GM19239 (cell line): ENCODE measurements around the gene DNPEP.

ENCODE experiments used
- DNase-seq: peaks from one replicate; pipeline ENCODE4 v3.0.0; 2011; ENCODE audit warnings: low spot score; ENCODE audit not compliant: insufficient read length
- FAIRE-seq: peaks from 2 replicates; lab custom pipeline; 2011; peaks lifted over from hg19 to GRCh38; lab: Jason Lieb, UNC

The DNPEP gene

DNA sequence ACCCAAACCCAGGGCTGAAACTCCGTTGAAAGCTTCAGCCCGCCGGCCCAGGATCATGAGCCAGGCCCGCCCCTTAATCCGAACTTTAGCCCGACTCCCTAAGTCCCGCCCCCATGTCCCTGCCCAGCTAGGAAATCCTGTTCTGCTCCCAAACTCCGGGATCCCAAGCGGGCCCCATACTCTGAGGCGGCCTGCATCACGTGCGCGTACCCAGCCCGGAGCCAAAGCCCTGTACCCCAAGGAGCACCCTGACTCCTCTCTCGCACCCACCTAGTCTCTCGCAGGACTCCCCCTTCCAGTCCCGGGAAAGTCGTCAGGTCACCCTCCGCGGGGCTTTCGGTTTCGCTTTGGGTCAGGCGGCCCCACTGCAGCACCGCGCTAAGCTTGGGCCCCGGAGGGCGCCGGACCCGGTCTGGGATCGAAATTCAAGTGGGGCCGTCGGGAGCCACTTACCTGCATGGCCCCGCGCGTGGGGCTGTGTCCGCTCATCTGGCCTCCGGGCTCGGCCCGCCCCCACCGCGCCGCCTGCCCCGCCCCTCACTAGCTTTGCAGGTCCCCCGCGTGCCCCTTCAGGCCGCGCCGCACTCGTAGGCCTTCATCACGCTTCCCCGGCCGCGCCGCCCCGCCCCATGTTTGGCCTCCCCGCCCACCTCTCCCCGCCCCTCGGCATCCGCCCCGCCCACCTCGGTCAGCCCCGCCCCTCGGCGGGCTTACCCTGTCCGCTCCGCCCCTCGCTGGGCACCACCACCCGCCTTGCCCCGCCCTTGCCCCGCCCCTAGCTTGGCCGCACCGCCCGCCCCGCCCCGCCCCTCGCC, at the start of gene DNPEP:
Gene DNPEP, minus strand, starts transcription at position 607 of the 815 bp plus-strand sequence. Its CDS starts 118 bp downstream, at position 489.
- FAIRE-seq: peak; percentile 75
- DNase-seq: peak; percentile 78

GRCh38 chr2:219437141-219437540, 49.4 kb upstream of the DNPEP start:
- no peak for FAIRE-seq
- no peak for DNase-seq

- DNase-seq: no peak
- no peak for FAIRE-seq
Measured at GRCh38 chr2:219436491-219436890, 48.8 kb upstream of the DNPEP start.

GRCh38 chr2:219435701-219436100, 48.0 kb upstream of the DNPEP start:
- DNase-seq: no peak
- FAIRE-seq: no peak

DNA sequence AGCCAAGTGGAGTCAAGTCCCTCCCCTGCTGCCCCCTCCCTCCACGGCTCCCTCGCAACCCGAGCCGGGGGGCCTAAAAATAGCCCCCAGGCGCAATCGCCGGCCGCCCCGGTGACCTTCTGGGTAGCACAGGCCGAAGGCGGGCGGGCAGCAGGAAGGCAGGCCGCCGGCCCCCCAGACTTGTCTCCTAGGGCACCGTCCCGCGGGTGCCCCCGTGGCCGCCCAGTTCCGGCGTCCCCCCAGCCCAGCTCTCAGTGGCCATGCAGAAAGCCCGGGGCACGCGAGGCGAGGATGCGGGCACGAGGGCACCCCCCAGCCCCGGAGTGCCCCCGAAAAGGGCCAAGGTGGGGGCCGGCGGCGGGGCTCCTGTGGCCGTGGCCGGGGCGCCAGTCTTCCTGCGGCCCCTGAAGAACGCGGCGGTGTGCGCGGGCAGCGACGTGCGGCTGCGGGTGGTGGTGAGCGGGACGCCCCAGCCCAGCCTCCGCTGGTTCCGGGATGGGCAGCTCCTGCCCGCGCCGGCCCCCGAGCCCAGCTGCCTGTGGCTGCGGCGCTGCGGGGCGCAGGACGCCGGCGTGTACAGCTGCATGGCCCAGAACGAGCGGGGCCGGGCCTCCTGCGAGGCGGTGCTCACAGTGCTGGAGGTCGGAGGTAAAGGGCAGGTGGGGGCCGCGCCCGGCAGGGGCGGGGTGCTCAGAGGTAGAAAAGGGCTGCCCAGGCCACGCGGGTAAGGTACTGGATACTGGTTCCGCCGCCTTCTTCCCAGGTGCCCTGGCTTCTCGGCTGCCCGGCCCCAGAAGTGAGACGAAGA, 47.2 kb upstream of the DNPEP start, which contains the start of gene SPEG:
Gene SPEG, plus strand, starts transcription at position 126 of the 808 bp plus-strand sequence. Its CDS starts 135 bp downstream, at position 261.
- DNase-seq (no peak), FAIRE-seq (no peak)

- DNase-seq (no peak), FAIRE-seq (no peak)
Measured at GRCh38 chr2:219434468-219434717, 46.7 kb upstream of the DNPEP start.

- FAIRE-seq: no peak
- no peak for DNase-seq
Measured at GRCh38 chr2:219433666-219434467, 46.2 kb upstream of the DNPEP start.

GRCh38 chr2:219430633-219431615, 43.2 kb upstream of the DNPEP start:
- DNase-seq: no peak
- no peak for FAIRE-seq

GRCh38 chr2:219429958-219430606, 42.4 kb upstream of the DNPEP start:
- no peak for DNase-seq
- no peak for FAIRE-seq

GRCh38 chr2:219428469-219428868, 40.8 kb upstream of the DNPEP start:
- DNase-seq: no peak
- FAIRE-seq: no peak

GRCh38 chr2:219426534-219427136, 38.9 kb upstream of the DNPEP start:
- no peak for FAIRE-seq
- DNase-seq: no peak

GRCh38 chr2:219426068-219426443, 38.3 kb upstream of the DNPEP start:
- DNase-seq: no peak
- FAIRE-seq: no peak

- DNase-seq (no peak), FAIRE-seq (no peak)
Measured at GRCh38 chr2:219425238-219426067, 37.7 kb upstream of the DNPEP start.

DNA sequence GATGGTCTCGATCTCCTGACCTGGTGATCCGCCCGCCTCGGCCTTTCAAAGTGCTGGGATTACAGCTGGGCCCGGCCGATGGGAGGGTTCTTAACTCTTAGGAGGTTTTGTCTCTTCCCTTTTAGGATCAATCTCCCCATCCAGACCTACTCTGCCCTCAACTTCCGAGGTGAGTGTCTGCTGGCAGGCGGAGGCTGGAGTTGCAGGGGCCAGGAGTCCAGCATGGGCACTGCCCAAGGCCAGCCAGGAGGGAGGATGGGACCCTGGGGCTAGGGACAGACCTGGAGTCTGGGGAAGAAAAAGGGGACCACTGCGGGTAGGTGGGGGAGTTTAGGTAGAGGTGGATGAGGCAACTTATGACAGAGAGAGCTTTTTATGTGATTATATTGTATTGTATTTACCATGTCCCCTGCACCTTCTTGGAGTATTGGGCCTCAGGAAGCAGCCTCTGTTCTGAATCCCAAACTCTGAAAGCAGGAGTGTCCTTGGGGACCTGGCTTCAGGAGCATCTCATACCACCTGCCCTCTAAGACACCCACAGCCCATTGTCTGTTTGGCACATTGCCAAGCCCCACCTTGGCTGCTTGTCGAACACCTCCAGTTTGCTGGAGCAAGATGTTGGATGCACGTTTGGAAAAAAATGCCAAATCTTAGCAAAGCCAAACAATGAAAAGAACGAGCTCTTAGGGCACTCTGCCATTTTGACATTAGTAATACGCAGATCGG, 36.1 kb upstream of the DNPEP start:
- DNase-seq (no peak), FAIRE-seq (no peak)

GRCh38 chr2:219422952-219423534, 35.3 kb upstream of the DNPEP start:
- DNase-seq (no peak), FAIRE-seq (no peak)

DNA sequence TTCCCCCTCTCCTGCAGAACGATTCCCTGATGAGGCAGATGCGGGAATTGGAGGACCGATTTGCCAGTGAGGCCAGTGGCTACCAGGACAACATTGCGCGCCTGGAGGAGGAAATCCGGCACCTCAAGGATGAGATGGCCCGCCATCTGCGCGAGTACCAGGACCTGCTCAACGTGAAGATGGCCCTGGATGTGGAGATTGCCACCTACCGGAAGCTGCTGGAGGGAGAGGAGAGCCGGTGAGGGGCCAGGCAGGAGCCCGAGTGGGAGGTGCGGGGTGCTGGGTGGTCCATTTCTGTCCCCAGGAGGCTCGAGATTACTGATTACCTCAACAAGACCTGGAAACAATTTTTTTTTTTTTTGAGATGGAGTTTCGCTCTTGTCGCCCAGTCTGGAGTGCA, 33.6 kb upstream of the DNPEP start:
- no peak for FAIRE-seq

GRCh38 chr2:219420687-219421086, 33.0 kb upstream of the DNPEP start:
- DNase-seq: no peak
- FAIRE-seq: no peak

More for the DNA sequence above, 33.6 kb upstream of the DNPEP start:
- no peak for DNase-seq
